SK-N-SH treated with all-trans-retinoic acid at 6 μM for 48 hours (cell line): ENCODE results near the gene FBXL16.

Experiments used
- ATAC-seq: fragments of 200-7000 bp; cut with Tn5 transposase; 3 replicates; pipeline ENCODE4 v1.9.1; 2020; ENCODE audit warnings: mild to moderate bottlenecking, moderate library complexity
- ARNTL ChIP-seq: fragments of 450-650 bp; formaldehyde crosslinking; IDR thresholded peaks from 2 replicates; pipeline ENCODE4 v1.5.0; 2020; ENCODE audit warnings: low read depth, mild to moderate bottlenecking, moderate library complexity, borderline replicate concordance
- BACH2 ChIP-seq: fragments of 250-450 bp; sonication (Bioruptor Pico); IDR thresholded peaks from 2 replicates; pipeline ENCODE4 v1.9.0; 2021; ENCODE audit warnings: mild to moderate bottlenecking, borderline replicate concordance
- CSDC2 ChIP-seq: fragments of 250-450 bp; sonication (Bioruptor Pico); IDR thresholded peaks from 2 replicates; pipeline ENCODE4 v1.5.0; 2020; ENCODE audit warnings: mild to moderate bottlenecking, moderate library complexity
- ESRRG ChIP-seq: fragments of 250-450 bp; sonication (Bioruptor Pico); IDR thresholded peaks from 2 replicates; pipeline ENCODE4 v1.6.1; 2021; ENCODE audit warnings: mild to moderate bottlenecking
- ISL1 ChIP-seq: fragments of 250-450 bp; sonication (Bioruptor Pico); IDR thresholded peaks from 2 replicates; pipeline ENCODE4 v2.1.2; 2022; ENCODE audit warnings: mild to moderate bottlenecking, moderate library complexity
- OSR1 ChIP-seq: fragments of 250-450 bp; sonication (Bioruptor Pico); IDR thresholded peaks from 2 replicates; pipeline ENCODE4 v1.8.0; 2022; ENCODE audit warnings: moderate library complexity, mild to moderate bottlenecking, inconsistent platforms
- PPARA ChIP-seq: fragments of 250-450 bp; sonication (Bioruptor Pico); IDR thresholded peaks from 2 replicates; pipeline ENCODE4 v1.5.0; 2020; ENCODE audit warnings: mild to moderate bottlenecking, borderline replicate concordance
- RARB ChIP-seq: fragments of 250-450 bp; sonication (Bioruptor Pico); IDR thresholded peaks from 2 replicates; pipeline ENCODE4 v1.8.0; 2021; ENCODE audit warnings: mild to moderate bottlenecking, moderate library complexity
- SNAI2 ChIP-seq: fragments of 250-450 bp; sonication (Bioruptor Pico); IDR thresholded peaks from 2 replicates; pipeline ENCODE4 v1.5.0; 2020; ENCODE audit warnings: mild to moderate bottlenecking, moderate library complexity
- TCF4 ChIP-seq: fragments of 250-450 bp; sonication (Bioruptor Pico); IDR thresholded peaks from 2 replicates; pipeline ENCODE4 v1.8.0; 2021; ENCODE audit warnings: mild to moderate bottlenecking, moderate library complexity, borderline replicate concordance
- ZFP3 ChIP-seq: fragments of 250-450 bp; sonication (Bioruptor Pico); IDR thresholded peaks from 2 replicates; pipeline ENCODE4 v1.5.0; 2020; ENCODE audit warnings: mild to moderate bottlenecking, moderate library complexity
- ZFP30 ChIP-seq: fragments of 450-650 bp; formaldehyde crosslinking; IDR thresholded peaks from 2 replicates; pipeline ENCODE4 v1.5.0; 2022; ENCODE audit warnings: mild to moderate bottlenecking, moderate library complexity
- ZNF565 ChIP-seq: fragments of 450-650 bp; formaldehyde crosslinking; conservative IDR thresholded peaks from 2 replicates; pipeline ENCODE4 v1.5.0; 2020; ENCODE audit warnings: low read depth, mild to moderate bottlenecking, moderate library complexity
- ZNF8 ChIP-seq: fragments of 450-650 bp; formaldehyde crosslinking; IDR thresholded peaks from 2 replicates; pipeline ENCODE4 v1.5.0; 2020; ENCODE audit warnings: mild to moderate bottlenecking, moderate library complexity
- TF ChIP-seq, protein P1 (sequence below): fragments of 250-450 bp; sonication (Bioruptor Pico); IDR thresholded peaks from 2 replicates; pipeline ENCODE4 v1.5.0; 2020; ENCODE audit warnings: mild to moderate bottlenecking, moderate library complexity
- TF ChIP-seq, protein P2 (sequence below): fragments of 250-450 bp; sonication (Bioruptor Pico); IDR thresholded peaks from 2 replicates; pipeline ENCODE4 v1.8.0; 2021; ENCODE audit warnings: low read depth, mild to moderate bottlenecking, moderate library complexity, borderline replicate concordance
- TF ChIP-seq, protein P3 (sequence below): fragments of 250-450 bp; sonication (Bioruptor Pico); IDR thresholded peaks from 2 replicates; pipeline ENCODE4 v1.5.1; 2021; ENCODE audit warnings: mild to moderate bottlenecking, moderate library complexity
- TF ChIP-seq, protein P4 (sequence below): fragments of 250-450 bp; sonication (Bioruptor Pico); IDR thresholded peaks from 2 replicates; pipeline ENCODE4 v1.5.1; 2020; ENCODE audit warnings: low read depth, mild to moderate bottlenecking, moderate library complexity

The FBXL16 gene

DNA sequence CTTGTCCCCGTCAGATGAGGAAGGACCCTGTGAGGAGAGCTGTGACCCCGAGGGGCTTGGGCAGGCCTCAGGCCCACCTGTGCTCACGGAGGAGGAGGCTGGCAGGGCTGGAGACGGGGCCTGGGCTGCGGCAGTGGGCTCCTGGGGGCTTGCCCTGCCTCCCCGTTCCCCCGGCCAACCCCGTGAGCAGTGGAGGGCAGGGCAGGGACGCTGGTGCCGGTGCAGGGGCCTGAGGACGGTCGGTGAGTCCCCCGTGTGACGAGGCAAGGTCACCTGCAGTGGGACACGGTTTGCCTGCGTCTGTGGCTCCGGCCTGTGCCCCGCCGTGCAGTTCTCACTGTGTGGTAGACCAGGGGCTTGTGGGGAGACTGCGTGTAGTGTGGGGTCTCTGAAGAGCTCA lies 46.0 kb downstream of the FBXL16 start:
- TF ChIP-seq TCF4 (CRISPR knock-in tag), result no peak
- TF ChIP-seq BACH2 (CRISPR knock-in tag), result no peak
- TF ChIP-seq, protein P1, sequence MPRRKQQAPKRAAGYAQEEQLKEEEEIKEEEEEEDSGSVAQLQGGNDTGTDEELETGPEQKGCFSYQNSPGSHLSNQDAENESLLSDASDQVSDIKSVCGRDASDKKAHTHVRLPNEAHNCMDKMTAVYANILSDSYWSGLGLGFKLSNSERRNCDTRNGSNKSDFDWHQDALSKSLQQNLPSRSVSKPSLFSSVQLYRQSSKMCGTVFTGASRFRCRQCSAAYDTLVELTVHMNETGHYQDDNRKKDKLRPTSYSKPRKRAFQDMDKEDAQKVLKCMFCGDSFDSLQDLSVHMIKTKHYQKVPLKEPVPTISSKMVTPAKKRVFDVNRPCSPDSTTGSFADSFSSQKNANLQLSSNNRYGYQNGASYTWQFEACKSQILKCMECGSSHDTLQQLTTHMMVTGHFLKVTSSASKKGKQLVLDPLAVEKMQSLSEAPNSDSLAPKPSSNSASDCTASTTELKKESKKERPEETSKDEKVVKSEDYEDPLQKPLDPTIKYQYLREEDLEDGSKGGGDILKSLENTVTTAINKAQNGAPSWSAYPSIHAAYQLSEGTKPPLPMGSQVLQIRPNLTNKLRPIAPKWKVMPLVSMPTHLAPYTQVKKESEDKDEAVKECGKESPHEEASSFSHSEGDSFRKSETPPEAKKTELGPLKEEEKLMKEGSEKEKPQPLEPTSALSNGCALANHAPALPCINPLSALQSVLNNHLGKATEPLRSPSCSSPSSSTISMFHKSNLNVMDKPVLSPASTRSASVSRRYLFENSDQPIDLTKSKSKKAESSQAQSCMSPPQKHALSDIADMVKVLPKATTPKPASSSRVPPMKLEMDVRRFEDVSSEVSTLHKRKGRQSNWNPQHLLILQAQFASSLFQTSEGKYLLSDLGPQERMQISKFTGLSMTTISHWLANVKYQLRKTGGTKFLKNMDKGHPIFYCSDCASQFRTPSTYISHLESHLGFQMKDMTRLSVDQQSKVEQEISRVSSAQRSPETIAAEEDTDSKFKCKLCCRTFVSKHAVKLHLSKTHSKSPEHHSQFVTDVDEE (CRISPR knock-in tag), result no peak
- no peak for TF ChIP-seq SNAI2
- TF ChIP-seq RARB, result no peak
- no peak for TF ChIP-seq PPARA (CRISPR knock-in tag)
- no peak for TF ChIP-seq ESRRG (CRISPR knock-in tag)
- no peak for TF ChIP-seq ZFP3 (CRISPR knock-in tag)
- no peak for TF ChIP-seq CSDC2
- no peak for TF ChIP-seq ZFP30 (CRISPR knock-in tag)
- TF ChIP-seq ARNTL, result no peak

DNA sequence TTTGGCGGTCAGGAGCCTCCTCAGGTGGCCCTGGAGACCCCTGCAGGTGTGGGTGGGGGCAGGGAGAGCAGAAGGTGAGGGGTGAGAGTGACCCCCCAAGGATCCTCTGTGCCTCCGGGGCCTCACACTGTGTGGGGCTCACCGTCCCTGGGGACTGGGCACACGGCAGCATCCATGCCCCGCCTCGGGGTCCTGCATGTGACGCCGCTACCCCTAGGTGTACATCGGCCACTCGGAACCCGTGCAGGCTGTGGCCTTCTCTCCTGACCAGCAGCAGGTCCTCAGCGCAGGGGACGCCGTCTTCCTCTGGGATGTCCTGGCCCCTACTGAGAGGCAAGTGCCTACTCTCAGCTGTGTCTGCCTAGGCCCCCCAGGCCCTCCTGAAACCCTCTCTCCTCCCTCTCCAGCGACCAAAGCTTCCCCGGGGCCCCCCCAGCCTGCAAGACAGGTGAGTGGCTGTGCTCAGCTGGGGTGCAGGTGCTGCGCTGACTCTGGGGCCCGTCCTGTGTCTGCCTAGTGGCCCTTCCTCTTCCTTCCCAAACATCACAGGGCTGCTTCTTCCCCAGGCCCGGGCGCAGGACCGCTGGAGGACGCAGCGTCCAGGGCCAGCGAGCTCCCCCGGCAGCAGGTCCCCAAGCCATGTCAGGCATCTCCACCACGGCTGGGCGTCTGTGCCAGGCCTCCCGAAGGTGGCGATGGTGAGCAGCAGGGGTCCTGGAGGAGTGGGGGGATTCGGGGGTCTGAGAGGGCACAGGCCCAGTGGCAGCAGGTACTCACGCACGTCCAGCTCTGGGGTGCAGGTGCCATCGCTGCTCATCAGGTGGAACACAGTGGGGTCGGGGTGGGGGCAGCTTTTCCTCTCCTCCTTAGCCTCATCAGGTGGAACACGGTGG lies 46.7 kb downstream of the FBXL16 start:
- no peak for TF ChIP-seq TCF4 (CRISPR knock-in tag)
- TF ChIP-seq ZNF8 (CRISPR knock-in tag), result no peak
- TF ChIP-seq, protein P2, sequence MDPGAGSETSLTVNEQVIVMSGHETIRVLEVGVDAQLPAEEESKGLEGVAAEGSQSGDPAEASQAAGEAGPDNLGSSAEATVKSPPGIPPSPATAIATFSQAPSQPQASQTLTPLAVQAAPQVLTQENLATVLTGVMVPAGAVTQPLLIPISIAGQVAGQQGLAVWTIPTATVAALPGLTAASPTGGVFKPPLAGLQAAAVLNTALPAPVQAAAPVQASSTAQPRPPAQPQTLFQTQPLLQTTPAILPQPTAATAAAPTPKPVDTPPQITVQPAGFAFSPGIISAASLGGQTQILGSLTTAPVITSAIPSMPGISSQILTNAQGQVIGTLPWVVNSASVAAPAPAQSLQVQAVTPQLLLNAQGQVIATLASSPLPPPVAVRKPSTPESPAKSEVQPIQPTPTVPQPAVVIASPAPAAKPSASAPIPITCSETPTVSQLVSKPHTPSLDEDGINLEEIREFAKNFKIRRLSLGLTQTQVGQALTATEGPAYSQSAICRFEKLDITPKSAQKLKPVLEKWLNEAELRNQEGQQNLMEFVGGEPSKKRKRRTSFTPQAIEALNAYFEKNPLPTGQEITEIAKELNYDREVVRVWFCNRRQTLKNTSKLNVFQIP (CRISPR knock-in tag), result no peak
- no peak for TF ChIP-seq CSDC2
- TF ChIP-seq ZFP30 (CRISPR knock-in tag), result no peak
- no peak for TF ChIP-seq ZFP3 (CRISPR knock-in tag)
- TF ChIP-seq ISL1 (CRISPR knock-in tag), result no peak
- TF ChIP-seq ARNTL, result no peak
- TF ChIP-seq OSR1 (CRISPR knock-in tag), result no peak
- TF ChIP-seq, protein P3, sequence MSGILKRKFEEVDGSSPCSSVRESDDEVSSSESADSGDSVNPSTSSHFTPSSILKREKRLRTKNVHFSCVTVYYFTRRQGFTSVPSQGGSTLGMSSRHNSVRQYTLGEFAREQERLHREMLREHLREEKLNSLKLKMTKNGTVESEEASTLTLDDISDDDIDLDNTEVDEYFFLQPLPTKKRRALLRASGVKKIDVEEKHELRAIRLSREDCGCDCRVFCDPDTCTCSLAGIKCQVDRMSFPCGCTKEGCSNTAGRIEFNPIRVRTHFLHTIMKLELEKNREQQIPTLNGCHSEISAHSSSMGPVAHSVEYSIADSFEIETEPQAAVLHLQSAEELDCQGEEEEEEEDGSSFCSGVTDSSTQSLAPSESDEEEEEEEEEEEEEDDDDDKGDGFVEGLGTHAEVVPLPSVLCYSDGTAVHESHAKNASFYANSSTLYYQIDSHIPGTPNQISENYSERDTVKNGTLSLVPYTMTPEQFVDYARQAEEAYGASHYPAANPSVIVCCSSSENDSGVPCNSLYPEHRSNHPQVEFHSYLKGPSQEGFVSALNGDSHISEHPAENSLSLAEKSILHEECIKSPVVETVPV (CRISPR knock-in tag), result no peak
- no peak for ATAC-seq

More for the DNA sequence above, 46.0 kb downstream of the FBXL16 start:
- ATAC-seq, result no peak

DNA sequence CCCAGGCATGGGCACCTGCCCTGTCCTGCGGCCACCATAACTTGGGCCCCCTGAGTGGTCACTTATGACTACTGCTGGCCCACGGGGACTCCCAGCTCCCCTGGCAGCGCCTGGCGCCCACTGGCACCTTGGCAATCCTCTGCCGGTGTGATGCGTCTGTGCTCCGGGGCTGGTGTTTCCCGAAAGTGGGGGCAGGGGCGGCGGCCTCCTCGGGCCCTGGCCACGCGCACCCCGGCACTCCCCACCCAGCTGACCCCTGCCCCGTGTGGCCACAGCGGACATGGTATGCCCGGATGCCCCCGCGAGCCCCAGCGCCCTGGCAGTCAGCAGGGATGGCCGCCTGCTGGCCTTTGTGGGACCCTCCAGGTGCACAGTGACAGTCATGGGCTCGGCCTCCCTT lies 48.1 kb downstream of the FBXL16 start:
- TF ChIP-seq, protein P4, sequence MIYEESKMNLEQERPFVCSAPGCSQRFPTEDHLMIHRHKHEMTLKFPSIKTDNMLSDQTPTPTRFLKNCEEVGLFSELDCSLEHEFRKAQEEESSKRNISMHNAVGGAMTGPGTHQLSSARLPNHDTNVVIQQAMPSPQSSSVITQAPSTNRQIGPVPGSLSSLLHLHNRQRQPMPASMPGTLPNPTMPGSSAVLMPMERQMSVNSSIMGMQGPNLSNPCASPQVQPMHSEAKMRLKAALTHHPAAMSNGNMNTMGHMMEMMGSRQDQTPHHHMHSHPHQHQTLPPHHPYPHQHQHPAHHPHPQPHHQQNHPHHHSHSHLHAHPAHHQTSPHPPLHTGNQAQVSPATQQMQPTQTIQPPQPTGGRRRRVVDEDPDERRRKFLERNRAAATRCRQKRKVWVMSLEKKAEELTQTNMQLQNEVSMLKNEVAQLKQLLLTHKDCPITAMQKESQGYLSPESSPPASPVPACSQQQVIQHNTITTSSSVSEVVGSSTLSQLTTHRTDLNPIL (CRISPR knock-in tag), result no peak
- TF ChIP-seq SNAI2 (no peak), PPARA (CRISPR knock-in tag) (no peak)
- no peak for ATAC-seq

DNA sequence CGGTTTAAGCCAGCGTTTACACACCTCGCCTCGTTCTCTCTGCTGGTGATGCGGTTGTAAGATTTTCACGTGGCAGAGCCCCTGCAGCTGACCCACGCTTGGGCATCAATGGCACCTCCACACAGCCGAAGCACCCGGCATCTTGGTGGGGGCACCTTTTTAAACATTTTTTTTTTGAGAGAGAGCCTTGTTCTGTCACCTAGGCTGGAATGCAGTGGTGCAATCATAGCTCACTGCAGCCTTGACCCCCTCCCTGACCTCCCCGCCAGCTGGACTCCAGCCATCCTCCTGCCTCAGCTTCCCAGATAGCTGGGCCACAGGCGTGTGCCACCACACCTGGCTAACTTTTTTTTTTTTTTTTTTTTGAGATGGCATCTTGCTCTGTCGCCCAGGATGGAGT lies 51.6 kb downstream of the FBXL16 start:
- no peak for ATAC-seq
- TF ChIP-seq TCF4 (CRISPR knock-in tag), result no peak
- TF ChIP-seq ZNF8 (CRISPR knock-in tag), result no peak
- no peak for TF ChIP-seq ZNF565
- TF ChIP-seq ZFP30 (CRISPR knock-in tag), result no peak
- no peak for TF ChIP-seq OSR1 (CRISPR knock-in tag)
- TF ChIP-seq ISL1 (CRISPR knock-in tag), result no peak
